GM18505 (cell line): ENCODE measurements around the gene KLC4.

ENCODE experiments used
- ATAC-seq: cut with Tn5 transposase; IDR thresholded peaks from one replicate; pipeline ENCODE4 v1.9.1; 2021; ENCODE audit not compliant: unreplicated experiment
- POLR2A ChIP-seq: IDR thresholded peaks from 4 replicates; pipeline ENCODE4 v1.6.1; 2011; ENCODE audit warnings: borderline replicate concordance; ENCODE audit not compliant: insufficient read depth, insufficient read length; ENCODE audit errors: extremely low read depth

Gene KLC4

GRCh38 chr6:43052225-43052841 is 7.1 kb upstream of the KLC4 start:
- no peak for TF ChIP-seq POLR2A
- no peak for ATAC-seq

- ATAC-seq: peak; percentile 23
Measured at GRCh38 chr6:43052842-43053544, 6.4 kb upstream of the KLC4 start.

GRCh38 chr6:43053545-43054205 is 5.8 kb upstream of the KLC4 start, which contains the start of gene CUL7:
Gene CUL7, minus strand, starts transcription at chr6:43053851. Its CDS starts 1,063 bp downstream, at chr6:43052788.
- TF ChIP-seq POLR2A: peak; percentile 91
- ATAC-seq: peak; percentile 72

More at GRCh38 chr6:43052842-43053544, 6.4 kb upstream of the KLC4 start:
- no peak for TF ChIP-seq POLR2A

- no peak for TF ChIP-seq POLR2A
- ATAC-seq: no peak
Measured at GRCh38 chr6:43054206-43054943, 5.1 kb upstream of the KLC4 start.

- no peak for TF ChIP-seq POLR2A
- no peak for ATAC-seq
Measured at GRCh38 chr6:43055966-43056365, 3.5 kb upstream of the KLC4 start.

- TF ChIP-seq POLR2A: no peak
- ATAC-seq: no peak
Measured at GRCh38 chr6:43058531-43058930, 900 bp upstream of the KLC4 start.

- no peak for ATAC-seq
Measured at GRCh38 chr6:43060034-43060754, 763 bp downstream of the KLC4 start.

GRCh38 chr6:43060755-43061633 is 1.6 kb downstream of the KLC4 start:
- no peak for TF ChIP-seq POLR2A
- no peak for ATAC-seq

More at GRCh38 chr6:43060034-43060754, 763 bp downstream of the KLC4 start:
- no peak for TF ChIP-seq POLR2A

GRCh38 chr6:43061861-43062260 is 2.4 kb downstream of the KLC4 start:
- no peak for TF ChIP-seq POLR2A
- ATAC-seq: no peak

GRCh38 chr6:43062818-43063217 is 3.4 kb downstream of the KLC4 start:
- no peak for TF ChIP-seq POLR2A
- ATAC-seq: no peak

GRCh38 chr6:43070028-43070632 is 10.7 kb downstream of the KLC4 start:
- TF ChIP-seq POLR2A: no peak
- ATAC-seq: no peak
